Upper lobe of left lung (tissue), 4 donors: ENCODE data around the gene PLXNA4.

ENCODE experiments used
- POLR2A ChIP-seq, 4 donors: fragments of 450-650 bp; IDR thresholded peaks; one replicate each; pipeline ENCODE4 v1.5.1; 2016 to 2017; ENCODE audit warnings: antibody characterized with exemption in 4 of 4, mild to moderate bottlenecking in 2 of 4
- POLR2AphosphoS5 ChIP-seq, 2 donors: sonication (generic); formaldehyde crosslinking; IDR thresholded peaks; one replicate each; pipeline ENCODE4 v1.5.1; 2017; ENCODE audit warnings: antibody characterized with exemption in 2 of 2
- TF ChIP-seq, protein P1 (sequence below), 6 experiments: fragments of 450-650 bp in 4 of 6; fragments of 200-600 bp in 2 of 6; sonication (generic) in 2 of 6; IDR thresholded peaks; one replicate each; pipeline ENCODE4 v1.5.1; 2016 to 2019; ENCODE audit warnings: antibody characterized with exemption in 6 of 6

DNA sequence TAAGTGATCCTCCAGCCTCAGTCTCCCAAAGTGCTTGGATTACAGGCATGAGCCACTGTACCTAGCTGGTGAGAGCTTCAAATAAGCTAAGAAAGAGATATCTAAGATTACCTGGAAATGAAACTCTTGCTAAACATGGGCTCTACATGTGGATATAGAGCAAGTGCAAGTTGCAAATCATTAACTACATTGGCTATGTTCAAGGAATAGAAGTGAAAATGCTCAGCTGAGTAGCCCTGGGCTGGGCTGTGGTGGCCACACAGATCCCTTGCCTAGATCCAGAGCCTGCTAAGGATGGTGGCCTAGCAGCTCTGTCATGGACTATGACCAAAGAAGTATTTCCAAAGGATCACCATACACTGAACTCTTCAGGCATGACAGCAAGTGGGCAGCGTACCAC lies 209.3 kb downstream of the PLXNA4 start:
- TF ChIP-seq, protein P1, sequence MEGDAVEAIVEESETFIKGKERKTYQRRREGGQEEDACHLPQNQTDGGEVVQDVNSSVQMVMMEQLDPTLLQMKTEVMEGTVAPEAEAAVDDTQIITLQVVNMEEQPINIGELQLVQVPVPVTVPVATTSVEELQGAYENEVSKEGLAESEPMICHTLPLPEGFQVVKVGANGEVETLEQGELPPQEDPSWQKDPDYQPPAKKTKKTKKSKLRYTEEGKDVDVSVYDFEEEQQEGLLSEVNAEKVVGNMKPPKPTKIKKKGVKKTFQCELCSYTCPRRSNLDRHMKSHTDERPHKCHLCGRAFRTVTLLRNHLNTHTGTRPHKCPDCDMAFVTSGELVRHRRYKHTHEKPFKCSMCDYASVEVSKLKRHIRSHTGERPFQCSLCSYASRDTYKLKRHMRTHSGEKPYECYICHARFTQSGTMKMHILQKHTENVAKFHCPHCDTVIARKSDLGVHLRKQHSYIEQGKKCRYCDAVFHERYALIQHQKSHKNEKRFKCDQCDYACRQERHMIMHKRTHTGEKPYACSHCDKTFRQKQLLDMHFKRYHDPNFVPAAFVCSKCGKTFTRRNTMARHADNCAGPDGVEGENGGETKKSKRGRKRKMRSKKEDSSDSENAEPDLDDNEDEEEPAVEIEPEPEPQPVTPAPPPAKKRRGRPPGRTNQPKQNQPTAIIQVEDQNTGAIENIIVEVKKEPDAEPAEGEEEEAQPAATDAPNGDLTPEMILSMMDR (IDR thresholded peaks at IDR 0.05) = no peak
- TF ChIP-seq POLR2A (IDR thresholded peaks at IDR 0.05) = no peak
- TF ChIP-seq POLR2AphosphoS5 (IDR thresholded peaks at IDR 0.05) = no peak
